Renal cortex interstitium (tissue), 11 donors: ENCODE measurements around the gene TAS2R7. TPM values are rescaled to one million over a fixed set of nuclear protein-coding genes. Genes with fewer than 3 reads are reported as not detected.

Source experiments
- DNase-seq, 11 donors: peaks; one replicate each; pipeline ENCODE4 v3.0.0-alpha.2; 2013; ENCODE audit warnings: low read depth in 9 of 11, low spot score in 4 of 11; ENCODE audit errors: extremely low read depth in 1 of 11
- polyA plus RNA-seq, 3 donors: library from polyadenylated mRNA; unstranded; fragments of 120-200 nt; gene quantifications; one replicate each; pipeline ENCODE4 v1.2.1, GENCODE V29; 2013; ENCODE audit not compliant: insufficient read length in 3 of 3

TAS2R7 gene
- polyA plus RNA-seq, 3 donors = not detected

GRCh38 chr12:10756194-10756593 is 46.2 kb downstream of the TAS2R7 start:
- no peak for DNase-seq

GRCh38 chr12:10753059-10753458 is 49.4 kb downstream of the TAS2R7 start:
- DNase-seq = peak in 3 of 11 donors; percentile 4 to 39 (median 19)

Other genes with a start within 250 kb of the TAS2R7 start
- gene MAGOHB, start 189.0 kb downstream of the TAS2R7 start, polyA plus RNA-seq = 10 to 100 TPM; 38.9 to 41.5 (median 41.4) TPM
- gene STYK1, start 128.6 kb downstream of the TAS2R7 start, polyA plus RNA-seq = under 1 TPM; 0.64 to 0.80 (median 0.69) TPM
- 100 to 1,000 TPM; 216 to 263 (median 254) TPM for gene YBX3, start 79.3 kb downstream of the TAS2R7 start, polyA plus RNA-seq
- gene TAS2R8, start 4.7 kb upstream of the TAS2R7 start, polyA plus RNA-seq = not detected
- gene TAS2R9, start 7.5 kb upstream of the TAS2R7 start, polyA plus RNA-seq = not detected
- gene TAS2R10, start 23.7 kb upstream of the TAS2R7 start, polyA plus RNA-seq = 1 to 10 TPM; 2.2 to 3.3 (median 2.7) TPM
- 10 to 100 TPM in 1 of 3 donors, 1 to 10 TPM in 2; 5.6 to 14.4 (median 8.8) TPM for gene PRR4, start 46.8 kb upstream of the TAS2R7 start, polyA plus RNA-seq
- 10 to 100 TPM; 13.0 to 18.0 (median 15.2) TPM for gene PRH1, start 81.6 kb upstream of the TAS2R7 start, polyA plus RNA-seq
- under 1 TPM in 1 of 3 donors, not detected in 2; 0.24 TPM for gene TAS2R13, start 106.9 kb upstream of the TAS2R7 start, polyA plus RNA-seq
- under 1 TPM in 2 of 3 donors, not detected in 1; 0.56 TPM for gene PRH2, start 126.6 kb upstream of the TAS2R7 start, polyA plus RNA-seq
- gene TAS2R14, start 136.6 kb upstream of the TAS2R7 start, polyA plus RNA-seq = 1 to 10 TPM; 3.0 to 6.0 (median 3.1) TPM
- gene TAS2R50, start 184.3 kb upstream of the TAS2R7 start, polyA plus RNA-seq = under 1 TPM in 1 of 3 donors, not detected in 2; 0.20 TPM
- 1 to 10 TPM; 1.1 to 4.0 (median 1.9) TPM for gene TAS2R20, start 195.7 kb upstream of the TAS2R7 start, polyA plus RNA-seq
- 1 to 10 TPM; 1.1 to 2.5 (median 1.8) TPM for gene TAS2R19, start 220.0 kb upstream of the TAS2R7 start, polyA plus RNA-seq
- gene TAS2R31, start 228.8 kb upstream of the TAS2R7 start, polyA plus RNA-seq = 1 to 10 TPM; 1.1 to 2.9 (median 1.4) TPM